GM21367 (cell line): ENCODE results near the gene ABI1.
"Not testable (repeated sequence)": the region's sequence is repeated elsewhere in the genome, so short reads cannot be mapped to it uniquely, and the experiment has no call there.

ENCODE experiments used
- ATAC-seq: cut with Tn5 transposase; IDR thresholded peaks from one replicate; pipeline ENCODE4 v1.9.1; 2021; ENCODE audit not compliant: unreplicated experiment

Gene ABI1

GRCh38 chr10:26860443-26861204, at the start of gene ABI1:
Gene ABI1 (minus strand): TSS chr10:26860958. CDS start chr10:26860863, 95 bp downstream.
- ATAC-seq, result peak; percentile 54

GRCh38 chr10:26909753-26910152, 49.0 kb upstream of the ABI1 start:
- no peak for ATAC-seq

GRCh38 chr10:26905253-26905781, 44.6 kb upstream of the ABI1 start:
- ATAC-seq, result not testable (repeated sequence)

- ATAC-seq, result no peak
Measured at GRCh38 chr10:26903431-26904217, 42.9 kb upstream of the ABI1 start.

- ATAC-seq, result not testable (repeated sequence)
Measured at GRCh38 chr10:26892306-26892923, 31.7 kb upstream of the ABI1 start.

GRCh38 chr10:26890956-26891355, 30.2 kb upstream of the ABI1 start:
- ATAC-seq, result no peak

GRCh38 chr10:26887611-26888215, 27.0 kb upstream of the ABI1 start:
- ATAC-seq, result no peak

- no peak for ATAC-seq
Measured at GRCh38 chr10:26881600-26882331, 21.0 kb upstream of the ABI1 start.

- no peak for ATAC-seq
Measured at GRCh38 chr10:26879744-26880143, 19.0 kb upstream of the ABI1 start.

GRCh38 chr10:26870766-26871165, 10.0 kb upstream of the ABI1 start:
- no peak for ATAC-seq

- no peak for ATAC-seq
Measured at GRCh38 chr10:26869528-26869927, 8.8 kb upstream of the ABI1 start.

- ATAC-seq, result no peak
Measured at GRCh38 chr10:26863351-26864076, 2.8 kb upstream of the ABI1 start.

GRCh38 chr10:26861205-26861998, 644 bp upstream of the ABI1 start:
- no peak for ATAC-seq

- peak; percentile 10 for ATAC-seq
Measured at GRCh38 chr10:26860102-26860442, 686 bp downstream of the ABI1 start.

GRCh38 chr10:26859241-26860101, 1.3 kb downstream of the ABI1 start:
- ATAC-seq, result no peak

- no peak for ATAC-seq
Measured at GRCh38 chr10:26858707-26859034, 2.1 kb downstream of the ABI1 start.

GRCh38 chr10:26857991-26858706, 2.6 kb downstream of the ABI1 start:
- ATAC-seq, result peak; percentile 30

GRCh38 chr10:26857553-26857952, 3.2 kb downstream of the ABI1 start:
- peak; percentile 5 for ATAC-seq
